WTC11 (cell line): ENCODE measurements around the gene CXCL12. TPM values are rescaled to one million over a fixed set of nuclear protein-coding genes. Genes with fewer than 3 reads are reported as not detected.

Source experiments
- ATAC-seq: fragments of 200-7000 bp; cut with Tn5 transposase; 2 replicates; pipeline ENCODE4 v1.10.0; 2021; ENCODE audit warnings: mild to moderate bottlenecking, moderate library complexity
- CTCF ChIA-PET: fragments of 300-600 bp; sonication (Branson Sonifier 250); formaldehyde crosslinking; loops from one replicate; lab custom pipeline; 2021; ENCODE audit warnings: antibody characterized with exemption; lab: Charles Lee
- POLR2A ChIA-PET: fragments of 350-600 bp; sonication (Branson Sonifier 250); formaldehyde crosslinking; loops from one replicate; lab custom pipeline; 2021; ENCODE audit warnings: antibody characterized with exemption; lab: Charles Lee
- DNase-seq: peaks from one replicate; pipeline ENCODE4 v3.0.0; 2021; ENCODE audit warnings: low spot score
- H3K27ac Mint-ChIP-seq: 2 replicates; pipeline ENCODE4 v1.8.0; 2021; ENCODE audit warnings: mixed read lengths
- H3K27me3 Mint-ChIP-seq: 2 replicates; pipeline ENCODE4 v1.8.0; 2021; ENCODE audit warnings: low read depth, mild to moderate bottlenecking, moderate library complexity, mixed read lengths
- H3K36me3 Mint-ChIP-seq: 2 replicates; pipeline ENCODE4 v1.8.0; 2021; ENCODE audit warnings: mixed read lengths
- H3K4me1 Mint-ChIP-seq: 2 replicates; pipeline ENCODE4 v1.8.0; 2022; ENCODE audit warnings: mixed read lengths
- H3K4me3 Mint-ChIP-seq: 2 replicates; pipeline ENCODE4 v1.8.0; 2021; ENCODE audit warnings: mild to moderate bottlenecking, moderate library complexity, mixed read lengths
- H3K9me3 Mint-ChIP-seq: 2 replicates; pipeline ENCODE4 v1.8.0; 2021; ENCODE audit warnings: mixed read lengths
- AR ChIP-seq: fragments of 250-450 bp; sonication (Bioruptor Pico); IDR thresholded peaks from 2 replicates; pipeline ENCODE4 v1.9.0; 2021; ENCODE audit warnings: mild to moderate bottlenecking
- ATF1 ChIP-seq: sonication (generic); formaldehyde crosslinking; IDR thresholded peaks from 2 replicates; pipeline ENCODE4 v1.8.1; 2023; ENCODE audit warnings: mild to moderate bottlenecking, moderate library complexity, missing genetic modification reagents
- ATF3 ChIP-seq: sonication (generic); formaldehyde crosslinking; conservative IDR thresholded peaks from 2 replicates; pipeline ENCODE4 v1.8.1; 2022; ENCODE audit warnings: mild to moderate bottlenecking, missing genetic modification reagents
- CREM ChIP-seq: sonication (generic); formaldehyde crosslinking; IDR thresholded peaks from 2 replicates; pipeline ENCODE4 v1.8.1; 2022; ENCODE audit warnings: mild to moderate bottlenecking, missing genetic modification reagents, moderate library complexity
- EMX1 ChIP-seq: fragments of 250-450 bp; sonication (Bioruptor Pico); IDR thresholded peaks from 2 replicates; pipeline ENCODE4 v1.8.0; 2021; ENCODE audit warnings: mild to moderate bottlenecking
- ERG ChIP-seq: fragments of 250-450 bp; sonication (Bioruptor Pico); IDR thresholded peaks from 2 replicates; pipeline ENCODE4 v1.8.0; 2021; ENCODE audit warnings: mild to moderate bottlenecking
- ETV6 ChIP-seq: sonication (generic); formaldehyde crosslinking; IDR thresholded peaks from 2 replicates; pipeline ENCODE4 v1.8.1; 2022; ENCODE audit warnings: mild to moderate bottlenecking, missing genetic modification reagents
- FOXK1 ChIP-seq: sonication (generic); formaldehyde crosslinking; IDR thresholded peaks from 2 replicates; pipeline ENCODE4 v1.8.0; 2022; ENCODE audit warnings: mild to moderate bottlenecking, moderate library complexity, missing genetic modification reagents
- FOXP1 ChIP-seq: sonication (generic); formaldehyde crosslinking; IDR thresholded peaks from 2 replicates; pipeline ENCODE4 v1.8.0; 2022; ENCODE audit warnings: missing genetic modification reagents, mild to moderate bottlenecking, moderate library complexity, borderline replicate concordance
- HMGXB4 ChIP-seq: sonication (generic); formaldehyde crosslinking; IDR thresholded peaks from 2 replicates; pipeline ENCODE4 v1.8.1; 2023; ENCODE audit warnings: mild to moderate bottlenecking, moderate library complexity, missing genetic modification reagents
- JUN ChIP-seq: sonication (generic); formaldehyde crosslinking; IDR thresholded peaks from 2 replicates; pipeline ENCODE4 v1.8.0; 2023; ENCODE audit warnings: mild to moderate bottlenecking, missing genetic modification reagents
- KAT7 ChIP-seq: sonication (generic); formaldehyde crosslinking; IDR thresholded peaks from 2 replicates; pipeline ENCODE4 v1.8.1; 2023; ENCODE audit warnings: missing genetic modification reagents, mild to moderate bottlenecking, borderline replicate concordance
- MYBL2 ChIP-seq: sonication (generic); formaldehyde crosslinking; IDR thresholded peaks from 2 replicates; pipeline ENCODE4 v1.8.1; 2023; ENCODE audit warnings: mild to moderate bottlenecking, moderate library complexity, missing genetic modification reagents
- NR1H2 ChIP-seq: sonication (generic); formaldehyde crosslinking; IDR thresholded peaks from 2 replicates; pipeline ENCODE4 v1.9.0; 2021; ENCODE audit warnings: mild to moderate bottlenecking, moderate library complexity, missing genetic modification reagents
- NR2C2 ChIP-seq: sonication (generic); formaldehyde crosslinking; IDR thresholded peaks from 2 replicates; pipeline ENCODE4 v1.8.0; 2022; ENCODE audit warnings: mild to moderate bottlenecking, missing genetic modification reagents
- SP1 ChIP-seq: sonication (generic); formaldehyde crosslinking; conservative IDR thresholded peaks from 2 replicates; pipeline ENCODE4 v1.8.1; 2022; ENCODE audit warnings: missing genetic modification reagents
- TEAD1 ChIP-seq: sonication (generic); formaldehyde crosslinking; IDR thresholded peaks from 2 replicates; pipeline ENCODE4 v1.8.0; 2022; ENCODE audit warnings: mild to moderate bottlenecking, missing genetic modification reagents
- USF2 ChIP-seq: sonication (generic); formaldehyde crosslinking; IDR thresholded peaks from 2 replicates; pipeline ENCODE4 v1.8.1; 2023; ENCODE audit warnings: mild to moderate bottlenecking, missing genetic modification reagents, moderate library complexity
- ZBTB21 ChIP-seq: sonication (generic); formaldehyde crosslinking; IDR thresholded peaks from 2 replicates; pipeline ENCODE4 v1.8.1; 2023; ENCODE audit warnings: mild to moderate bottlenecking, missing genetic modification reagents, borderline replicate concordance
- ZMAT4 ChIP-seq: fragments of 250-450 bp; sonication (Bioruptor Pico); IDR thresholded peaks from 2 replicates; pipeline ENCODE4 v1.9.0; 2021; ENCODE audit warnings: mild to moderate bottlenecking
- ZNF121 ChIP-seq: sonication (generic); formaldehyde crosslinking; IDR thresholded peaks from 2 replicates; pipeline ENCODE4 v1.8.0; 2023; ENCODE audit warnings: missing genetic modification reagents
- ZNF138 ChIP-seq: sonication (generic); formaldehyde crosslinking; conservative IDR thresholded peaks from 2 replicates; pipeline ENCODE4 v1.8.1; 2022; ENCODE audit warnings: mild to moderate bottlenecking, moderate library complexity, missing genetic modification reagents
- ZNF423 ChIP-seq: fragments of 250-450 bp; sonication (Bioruptor Pico); IDR thresholded peaks from 2 replicates; pipeline ENCODE4 v2.1.2; 2022; ENCODE audit warnings: mild to moderate bottlenecking, moderate library complexity
- ZNF425 ChIP-seq: fragments of 250-450 bp; sonication (Bioruptor Pico); conservative IDR thresholded peaks from 2 replicates; pipeline ENCODE4 v1.9.0; 2021; ENCODE audit warnings: mild to moderate bottlenecking
- total RNA-seq: library from RNA; stranded (reverse); gene quantifications from 3 replicates; pipeline ENCODE4 v1.2.3, GENCODE V29; 2021

CXCL12 gene
- total RNA-seq, 1 experiment from 2014 or later = 52.4 TPM

GRCh38 chr10:44337081-44337480, 47.8 kb downstream of the CXCL12 start:
- Mint-ChIP-seq H3K27me3 (no peaks in the 10 kb centered on the region; the same call in 1 of the 2 replicates), H3K27ac (no peak overlapping the region), H3K4me3 (no peak overlapping the region), H3K36me3 (no peaks in the 10 kb centered on the region), H3K9me3 (no peaks in the 10 kb centered on the region), H3K4me1 (peaks cover 29% of the 10 kb centered on the region)
- no peak for ATAC-seq
- POLR2A ChIA-PET = no interaction called here
- no peak for DNase-seq
- CTCF ChIA-PET = interaction anchor here (1.6 kb wide), 1 partner anchor 50 kb away, joined by 4 read pairs; no protein-coding TSS in a partner anchor
- TF ChIP-seq JUN (CRISPR knock-in tag) = no peak
- TF ChIP-seq EMX1 (CRISPR knock-in tag) = no peak
- TF ChIP-seq ZNF138 (CRISPR knock-in tag) = no peak
- TF ChIP-seq AR (CRISPR knock-in tag) = no peak
- no peak for TF ChIP-seq ETV6
- TF ChIP-seq USF2 (CRISPR knock-in tag) = no peak
- TF ChIP-seq NR2C2 (CRISPR knock-in tag) = no peak
- no peak for TF ChIP-seq ZBTB21 (CRISPR knock-in tag)
- TF ChIP-seq NR1H2 (CRISPR knock-in tag) = no peak
- TF ChIP-seq ERG (CRISPR knock-in tag) = no peak

GRCh38 chr10:44335330-44336021, 49.4 kb downstream of the CXCL12 start:
- no peaks in the 10 kb centered on the region for H3K36me3 Mint-ChIP-seq
- no peak overlapping the region for H3K4me3 Mint-ChIP-seq
- ChIA-PET CTCF (interaction anchor here (1.4 to 1.9 kb wide), 2 partner anchors 12 to 35 kb away, joined by 3 to 5 read pairs; no protein-coding TSS in a partner anchor), POLR2A (no interaction called here)
- DNase-seq = no peak
- no peaks in the 10 kb centered on the region; the same call in 1 of the 2 replicates for H3K27me3 Mint-ChIP-seq
- H3K4me1 Mint-ChIP-seq = peaks cover 22% of the 10 kb centered on the region
- H3K27ac Mint-ChIP-seq = no peak overlapping the region
- H3K9me3 Mint-ChIP-seq = no peaks in the 10 kb centered on the region
- ATAC-seq = no peak
- TF ChIP-seq ZNF425 (CRISPR knock-in tag) (no peak), FOXK1 (no peak), ZMAT4 (CRISPR knock-in tag) (no peak), HMGXB4 (CRISPR knock-in tag) (no peak), FOXP1 (CRISPR knock-in tag) (no peak), ZNF423 (CRISPR knock-in tag) (no peak), ZNF121 (CRISPR knock-in tag) (no peak), TEAD1 (CRISPR knock-in tag) (no peak), ATF3 (no peak), CREM (CRISPR knock-in tag) (no peak), KAT7 (CRISPR knock-in tag) (no peak), ZNF138 (CRISPR knock-in tag) (no peak), ATF1 (CRISPR knock-in tag) (no peak), MYBL2 (CRISPR knock-in tag) (no peak), SP1 (no peak)
